GM18520 (cell line): Measurements from ENCODE around the gene KRT8.
"Not testable (repeated sequence)": the region's sequence is repeated elsewhere in the genome, so short reads cannot be mapped to it uniquely, and the experiment has no call there.

Experiments
- ATAC-seq: cut with Tn5 transposase; IDR thresholded peaks from one replicate; pipeline ENCODE4 v1.9.1; 2021; ENCODE audit not compliant: unreplicated experiment

KRT8 gene

DNA sequence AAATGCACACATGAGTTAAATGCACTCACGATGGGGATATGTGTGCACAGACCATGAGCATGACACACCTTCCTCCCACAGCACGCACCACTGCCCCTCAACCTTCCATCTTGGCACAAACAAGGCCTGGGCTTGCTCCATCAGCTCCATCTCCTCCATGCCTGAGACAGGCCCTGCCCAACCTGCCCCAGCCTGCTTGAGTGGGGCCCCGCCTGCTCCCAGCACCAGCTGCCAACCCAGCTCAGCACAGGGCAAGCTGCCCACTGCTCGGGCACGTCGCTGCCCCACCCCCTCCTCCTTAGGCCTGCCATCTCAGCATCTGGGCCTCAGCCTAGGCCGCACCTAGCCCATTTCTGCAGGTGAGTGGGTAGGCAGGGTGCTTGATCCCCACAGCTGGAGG is 28.5 kb downstream of the KRT8 start:
- no peak for ATAC-seq

DNA sequence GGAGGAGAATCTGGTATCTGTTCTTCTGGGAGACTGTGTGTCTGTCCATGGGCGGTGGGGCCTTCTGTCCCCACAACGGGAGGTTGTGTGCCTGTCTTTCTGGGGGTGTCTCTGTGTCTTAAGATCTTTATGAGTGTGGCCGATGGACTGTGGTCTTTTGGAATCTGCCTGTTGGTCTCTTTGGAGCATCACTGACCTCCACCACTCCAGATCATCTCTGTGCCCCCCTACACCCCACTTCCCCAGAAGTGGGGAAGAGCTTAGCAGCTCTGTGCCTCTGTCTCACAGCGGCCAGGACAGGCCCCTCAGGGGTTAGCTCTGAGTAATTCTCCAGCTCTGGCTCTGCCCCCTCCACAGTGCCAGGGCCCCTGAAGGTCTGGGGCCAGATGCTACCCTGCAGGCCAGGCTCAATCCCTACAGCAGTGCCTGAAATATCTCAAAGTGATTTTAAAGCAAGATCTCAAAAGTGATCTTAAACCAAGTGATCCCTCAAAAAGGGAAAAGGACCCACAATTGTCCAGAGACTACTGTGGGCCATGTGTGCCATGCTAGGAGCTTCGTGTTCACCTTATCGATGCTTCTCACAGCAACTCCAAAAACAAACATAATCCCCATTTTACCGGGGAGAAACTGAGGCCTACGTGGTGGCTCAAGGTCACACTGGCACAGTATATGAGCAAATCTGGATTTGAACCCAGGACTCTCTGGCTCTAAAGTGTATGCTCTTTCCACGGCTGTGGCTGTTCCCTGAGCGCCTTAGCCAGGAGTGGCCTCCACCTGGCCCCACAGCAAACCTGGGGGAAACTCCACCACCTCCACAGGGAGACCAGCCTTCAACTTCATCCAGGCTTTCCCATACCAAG is 30.1 kb downstream of the KRT8 start:
- ATAC-seq, result no peak

- no peak for ATAC-seq
Measured at GRCh38 chr12:52873832-52874572, 30.9 kb downstream of the KRT8 start.

DNA sequence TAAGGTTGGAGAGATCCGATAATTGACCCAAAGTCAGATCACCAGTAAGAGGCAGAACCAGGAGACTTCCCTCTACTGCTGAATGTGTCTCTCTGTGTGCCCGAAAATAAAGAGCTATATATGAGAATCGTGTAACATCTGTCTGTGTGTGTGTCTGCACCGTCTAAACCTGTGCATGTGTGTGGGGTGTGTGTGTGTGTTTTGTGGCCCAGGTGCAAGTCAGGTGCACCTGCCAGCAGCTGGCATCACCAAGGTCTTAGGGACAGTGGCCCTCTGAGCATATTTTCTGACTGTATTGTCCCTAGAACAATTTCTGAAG is 31.4 kb downstream of the KRT8 start:
- no peak for ATAC-seq

- ATAC-seq, result no peak
Measured at GRCh38 chr12:52872644-52873389, 32.1 kb downstream of the KRT8 start.

GRCh38 chr12:52871291-52872039 is 33.4 kb downstream of the KRT8 start:
- ATAC-seq, result no peak

GRCh38 chr12:52870361-52871290 is 34.2 kb downstream of the KRT8 start:
- ATAC-seq, result peak; percentile 71

GRCh38 chr12:52867642-52868041 is 37.2 kb downstream of the KRT8 start:
- ATAC-seq, result no peak

GRCh38 chr12:52867152-52867551 is 37.7 kb downstream of the KRT8 start:
- ATAC-seq, result no peak

DNA sequence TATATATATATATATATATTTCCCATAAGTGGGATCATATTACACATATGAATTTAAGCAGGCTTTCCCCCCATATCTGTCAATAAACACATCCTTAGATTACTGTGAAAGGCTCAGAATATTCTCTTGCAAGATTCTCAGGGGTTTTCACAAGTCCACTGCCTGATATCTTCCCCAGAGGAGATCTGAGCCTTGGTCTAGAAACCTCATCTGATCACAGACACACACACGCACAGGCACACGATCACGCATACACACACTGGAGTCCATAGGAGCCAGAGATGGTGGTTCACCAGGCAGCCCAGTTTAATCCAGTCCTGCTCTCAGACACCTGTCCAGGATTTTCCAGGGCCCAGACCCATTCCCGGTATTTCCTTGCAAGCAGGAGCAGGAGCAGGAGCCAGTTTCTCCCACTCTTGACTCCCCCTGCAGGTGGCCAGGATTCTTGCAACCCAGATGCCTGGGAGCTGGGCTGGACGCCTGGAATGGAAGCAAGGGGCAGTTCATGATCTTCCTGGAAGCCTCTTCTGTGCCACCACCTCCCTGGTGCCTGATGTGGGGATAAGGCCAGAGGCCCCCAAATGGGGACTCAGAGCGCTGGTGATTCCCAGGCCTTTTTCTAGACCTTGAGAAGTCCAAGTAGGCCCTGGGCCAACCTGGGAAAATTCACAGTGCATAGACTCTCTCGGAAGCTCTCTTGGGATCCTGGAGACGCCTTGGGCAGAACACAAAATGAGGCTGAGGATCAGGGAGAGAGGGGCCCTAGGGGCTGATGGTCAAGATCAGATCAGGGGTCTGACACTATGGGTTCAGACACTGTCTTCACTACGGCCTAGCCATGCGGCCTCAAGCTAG is 39.6 kb downstream of the KRT8 start:
- ATAC-seq, result no peak

- ATAC-seq, result no peak
Measured at GRCh38 chr12:52862023-52862422, 42.9 kb downstream of the KRT8 start.

- ATAC-seq, result no peak
Measured at GRCh38 chr12:52861511-52861910, 43.4 kb downstream of the KRT8 start.

- ATAC-seq, result no peak
Measured at GRCh38 chr12:52860102-52860823, 44.6 kb downstream of the KRT8 start.

DNA sequence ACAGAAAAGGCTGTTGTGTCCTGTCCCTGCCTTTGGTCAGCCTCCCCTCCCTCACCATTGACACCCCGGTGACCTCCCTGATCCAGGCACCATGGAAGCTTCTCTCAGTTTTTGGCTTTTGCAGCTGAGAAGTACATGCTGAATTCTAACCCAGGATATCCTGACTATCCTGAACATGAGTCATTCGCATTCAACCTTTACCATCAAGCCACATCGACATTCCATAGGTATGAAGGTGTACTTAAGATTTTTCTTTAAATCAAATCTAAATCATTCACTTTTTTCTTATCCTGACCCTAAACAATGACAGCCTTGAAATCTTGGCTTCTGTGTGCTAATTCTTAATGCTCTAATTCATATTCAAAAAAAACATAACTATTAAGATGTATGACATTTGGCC is 47.4 kb downstream of the KRT8 start:
- no peak for ATAC-seq

GRCh38 chr12:52856787-52857186 is 48.1 kb downstream of the KRT8 start:
- ATAC-seq, result no peak

DNA sequence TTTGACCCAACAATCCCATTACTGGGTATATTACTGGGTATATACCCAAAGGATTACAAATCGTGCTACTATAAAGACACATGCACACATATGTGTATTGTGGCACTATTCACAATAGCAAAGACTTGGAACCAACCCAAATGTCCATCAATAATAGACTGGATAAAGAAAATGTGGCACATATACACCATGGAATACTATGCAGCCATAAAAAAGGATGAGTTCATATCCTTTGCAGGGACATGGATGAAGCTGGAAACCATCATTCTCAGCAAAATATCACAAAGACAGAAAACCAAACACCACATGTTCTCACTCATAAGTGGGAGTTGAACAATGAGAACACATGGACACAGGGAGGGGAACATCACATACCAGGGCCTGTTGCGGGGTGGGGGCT is 48.8 kb downstream of the KRT8 start:
- not testable (repeated sequence) for ATAC-seq

- ATAC-seq, result no peak
Measured at GRCh38 chr12:52851787-52852186, 53.1 kb downstream of the KRT8 start.

- no peak for ATAC-seq
Measured at GRCh38 chr12:52850681-52851080, 54.2 kb downstream of the KRT8 start.
